Endothelial cell of umbilical vein (primary cell): ENCODE data around the gene CDK11B.
"Not testable (repeated sequence)": the region's sequence is repeated elsewhere in the genome, so short reads cannot be mapped to it uniquely, and the experiment has no call there.

ENCODE experiments used
- EZH2 ChIP-seq: IDR thresholded peaks from 2 replicates; pipeline ENCODE4 v1.6.1; 2012; ENCODE audit warnings: borderline replicate concordance, low read depth, mild to moderate bottlenecking, moderate library complexity, low read length, inconsistent platforms; ENCODE audit not compliant: severe bottlenecking
- GATA2 ChIP-seq: IDR thresholded peaks from 2 replicates; pipeline ENCODE4 v1.7.0; 2011; ENCODE audit warnings: low read depth, mild to moderate bottlenecking, moderate library complexity, mixed read lengths, low read length; ENCODE audit not compliant: insufficient read length, insufficient read depth
- POLR2A ChIP-seq: IDR thresholded peaks from 2 replicates; pipeline ENCODE4 v1.6.1; 2012; ENCODE audit warnings: low read depth, mild to moderate bottlenecking, control low read depth, low read length
- TF ChIP-seq, protein P1 (sequence below), 2 donors: IDR thresholded peaks; 1 replicate in 1 of 2; 2 replicates in 1 of 2; pipeline ENCODE4 v1.5.1; 2011; ENCODE audit warnings: low read length in 2 of 2, mild to moderate bottlenecking in 2 of 2, moderate library complexity in 2 of 2, control low read depth in 1 of 2, inconsistent platforms in 1 of 2, low read depth in 1 of 2; ENCODE audit not compliant: insufficient read depth in 1 of 2; ENCODE audit errors: extremely low read depth in 1 of 2

DNA sequence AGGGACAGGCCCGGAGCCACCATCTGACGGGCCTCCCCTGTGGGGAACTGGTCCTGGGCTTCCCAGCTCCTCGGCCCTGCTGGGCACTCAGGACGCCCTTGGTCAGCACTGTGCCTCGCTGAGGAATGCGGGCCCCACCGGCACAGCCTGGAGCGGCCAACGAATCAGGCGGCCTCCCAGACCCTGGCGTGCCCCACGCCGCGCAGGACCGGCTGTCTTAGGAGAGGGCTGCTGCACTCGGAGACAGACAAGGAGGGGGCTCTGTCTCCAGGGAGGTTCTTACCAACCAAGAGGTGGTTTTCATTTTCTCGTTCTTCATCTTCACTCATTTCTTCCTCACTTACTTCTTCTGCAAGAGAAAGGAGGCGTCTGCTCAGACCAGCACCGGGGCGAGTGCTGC is 49.1 kb upstream of the CDK11B start:
- not testable (repeated sequence) for TF ChIP-seq EZH2, GATA2, POLR2A
- TF ChIP-seq, protein P1, sequence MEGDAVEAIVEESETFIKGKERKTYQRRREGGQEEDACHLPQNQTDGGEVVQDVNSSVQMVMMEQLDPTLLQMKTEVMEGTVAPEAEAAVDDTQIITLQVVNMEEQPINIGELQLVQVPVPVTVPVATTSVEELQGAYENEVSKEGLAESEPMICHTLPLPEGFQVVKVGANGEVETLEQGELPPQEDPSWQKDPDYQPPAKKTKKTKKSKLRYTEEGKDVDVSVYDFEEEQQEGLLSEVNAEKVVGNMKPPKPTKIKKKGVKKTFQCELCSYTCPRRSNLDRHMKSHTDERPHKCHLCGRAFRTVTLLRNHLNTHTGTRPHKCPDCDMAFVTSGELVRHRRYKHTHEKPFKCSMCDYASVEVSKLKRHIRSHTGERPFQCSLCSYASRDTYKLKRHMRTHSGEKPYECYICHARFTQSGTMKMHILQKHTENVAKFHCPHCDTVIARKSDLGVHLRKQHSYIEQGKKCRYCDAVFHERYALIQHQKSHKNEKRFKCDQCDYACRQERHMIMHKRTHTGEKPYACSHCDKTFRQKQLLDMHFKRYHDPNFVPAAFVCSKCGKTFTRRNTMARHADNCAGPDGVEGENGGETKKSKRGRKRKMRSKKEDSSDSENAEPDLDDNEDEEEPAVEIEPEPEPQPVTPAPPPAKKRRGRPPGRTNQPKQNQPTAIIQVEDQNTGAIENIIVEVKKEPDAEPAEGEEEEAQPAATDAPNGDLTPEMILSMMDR (IDR thresholded peaks at IDR 0.05; ENCODE audit: extremely low read depth in 1 of 2, insufficient read depth in 1 of 2, low read depth in 1 of 2, low read length in 2 of 2): not testable (repeated sequence)
